IMR-90 (cell line): Measurements from ENCODE around the gene NR1D2. TPM values are rescaled to one million over a fixed set of nuclear protein-coding genes. Genes with fewer than 3 reads are reported as not detected.

ENCODE experiments used
- ATAC-seq: fragments of 200-7000 bp; cut with Tn5 transposase; 2 replicates; pipeline ENCODE4 v1.9.1; 2020; ENCODE audit warnings: low read depth, mild to moderate bottlenecking, moderate library complexity
- BruUV-seq: library from RNA; stranded (reverse); fragments of 400-500 nt; replicated peaks from 2 replicates; lab custom pipeline; 2021; lab: Mats Ljungman, UMichigan
- CTCF ChIA-PET: fragments of 300-600 bp; formaldehyde crosslinking; extraction: SDS; loops from one replicate; lab custom pipeline; 2021; ENCODE audit warnings: antibody characterized with exemption; lab: Yijun Ruan, JAX
- POLR2A ChIA-PET: fragments of 300-600 bp; sonication (Branson Sonifier 250); formaldehyde crosslinking; loops from one replicate; lab custom pipeline; 2022; ENCODE audit warnings: antibody characterized with exemption; ENCODE audit not compliant: unreplicated experiment; lab: Charles Lee
- DNase-seq: peaks from one replicate; pipeline ENCODE4 v3.0.0; 2013
- H2AFZ ChIP-seq: replicated peaks from 2 replicates; pipeline ENCODE3; 2013; ENCODE audit warnings: low read length, mild to moderate bottlenecking; ENCODE audit not compliant: poor library complexity
- H2AK5ac ChIP-seq: 2 replicates; pipeline ENCODE4 v1.6.1; 2013; ENCODE audit warnings: low read depth, low read length, inconsistent platforms
- H2AK9ac ChIP-seq: replicated peaks from 2 replicates; pipeline ENCODE3; 2013; ENCODE audit warnings: mild to moderate bottlenecking, low read depth, low read length, moderate library complexity; ENCODE audit not compliant: poor library complexity
- H2BK120ac ChIP-seq: 2 replicates; pipeline ENCODE4 v1.6.1; 2013; ENCODE audit warnings: low read depth, low read length, inconsistent platforms
- H2BK15ac ChIP-seq: 3 replicates; pipeline ENCODE4 v1.6.1; 2013; ENCODE audit warnings: low read depth, low read length, inconsistent platforms
- H2BK20ac ChIP-seq: 2 replicates; pipeline ENCODE4 v1.6.1; 2013; ENCODE audit warnings: low read depth, mild to moderate bottlenecking, inconsistent platforms, low read length, moderate library complexity
- H2BK5ac ChIP-seq: 2 replicates; pipeline ENCODE4 v1.6.1; 2013; ENCODE audit warnings: mild to moderate bottlenecking, low read depth, low read length, inconsistent platforms; ENCODE audit not compliant: poor library complexity, severe bottlenecking
- H3K14ac ChIP-seq: replicated peaks from 2 replicates; pipeline ENCODE4 v1.6.1; 2013; ENCODE audit warnings: low read depth, low read length, inconsistent platforms
- H3K18ac ChIP-seq: 2 replicates; pipeline ENCODE4 v1.6.1; 2013; ENCODE audit warnings: low read depth, low read length, control low read depth
- H3K23ac ChIP-seq: 2 replicates; pipeline ENCODE4 v1.6.1; 2013; ENCODE audit warnings: low read depth, low read length, inconsistent platforms
- H3K27ac ChIP-seq: 2 replicates; pipeline ENCODE4 v1.5.1; 2013; ENCODE audit warnings: mild to moderate bottlenecking, control low read depth, low read length; ENCODE audit not compliant: insufficient read depth
- H3K27me3 ChIP-seq: 2 replicates; pipeline ENCODE4 v1.6.1; 2013; ENCODE audit warnings: low read length; ENCODE audit not compliant: control insufficient read depth, insufficient read depth
- H3K36me3 ChIP-seq: 2 replicates; pipeline ENCODE4 v1.6.1; 2013; ENCODE audit warnings: low read length, mixed read lengths; ENCODE audit not compliant: control insufficient read depth, insufficient read depth
- H3K4ac ChIP-seq: 2 replicates; pipeline ENCODE4 v1.6.1; 2013; ENCODE audit warnings: low read depth, low read length, inconsistent platforms
- H3K4me1 ChIP-seq: 2 replicates; pipeline ENCODE4 v1.6.1; 2013; ENCODE audit warnings: low read length, mixed read lengths; ENCODE audit not compliant: control insufficient read depth, insufficient read depth
- H3K4me2 ChIP-seq: 2 replicates; pipeline ENCODE4 v1.6.1; 2013; ENCODE audit warnings: low read depth, mild to moderate bottlenecking, control low read depth, low read length, moderate library complexity
- H3K4me3 ChIP-seq: 2 replicates; pipeline ENCODE4 v1.5.1; 2013; ENCODE audit warnings: low read depth, mild to moderate bottlenecking, control low read depth, low read length, moderate library complexity; ENCODE audit not compliant: insufficient read depth
- H3K56ac ChIP-seq: 2 replicates; pipeline ENCODE4 v1.6.1; 2013; ENCODE audit warnings: low read length, inconsistent platforms; ENCODE audit not compliant: insufficient read depth; ENCODE audit errors: extremely low read depth
- H3K79me1 ChIP-seq, 2 experiments: 2 replicates each; pipeline ENCODE4 v1.6.1; 2013; ENCODE audit warnings: low read length in 2 of 2, inconsistent platforms in 1 of 2, low read depth in 1 of 2
- H3K9ac ChIP-seq: 2 replicates; pipeline ENCODE4 v1.6.1; 2013; ENCODE audit warnings: low read depth, low read length, control low read depth
- H3K9me1 ChIP-seq: 2 replicates; pipeline ENCODE4 v1.6.1; 2013; ENCODE audit warnings: low read length, inconsistent platforms; ENCODE audit not compliant: insufficient read depth
- H3K9me3 ChIP-seq: 2 replicates; pipeline ENCODE4 v1.6.1; 2013; ENCODE audit warnings: low read length; ENCODE audit not compliant: control insufficient read depth, insufficient read depth
- H4K20me1 ChIP-seq: 2 replicates; pipeline ENCODE4 v1.6.1; 2013; ENCODE audit warnings: low read length, inconsistent platforms; ENCODE audit not compliant: insufficient read depth
- H4K5ac ChIP-seq: 2 replicates; pipeline ENCODE4 v1.6.1; 2013; ENCODE audit warnings: mild to moderate bottlenecking, low read depth, low read length, control low read depth
- H4K8ac ChIP-seq, 2 experiments: 2 replicates each; pipeline ENCODE4 v1.6.1; 2013; ENCODE audit warnings: low read depth in 2 of 2, low read length in 2 of 2, control low read depth in 1 of 2, inconsistent platforms in 1 of 2
- H4K91ac ChIP-seq: 2 replicates; pipeline ENCODE4 v1.6.1; 2013; ENCODE audit warnings: low read depth, low read length, inconsistent platforms; ENCODE audit not compliant: insufficient read depth
- BHLHE40 ChIP-seq: fragments of 150-350 bp; IDR thresholded peaks from 2 replicates; pipeline ENCODE4 v1.6.1; 2016; ENCODE audit warnings: mild to moderate bottlenecking, low read depth, low read length
- MXI1 ChIP-seq: IDR thresholded peaks from 2 replicates; pipeline ENCODE4 v1.6.1; 2012; ENCODE audit warnings: low read depth, mild to moderate bottlenecking, low read length, moderate library complexity, borderline replicate concordance
- POLR2A ChIP-seq: IDR thresholded peaks from 2 replicates; pipeline ENCODE4 v1.6.1; 2012; ENCODE audit warnings: mild to moderate bottlenecking, low read depth, low read length
- RCOR1 ChIP-seq: IDR thresholded peaks from 2 replicates; pipeline ENCODE4 v1.6.1; 2012; ENCODE audit warnings: mild to moderate bottlenecking, low read length, improper control_type of control experiment; ENCODE audit not compliant: insufficient replicate concordance
- WGBS, 2 experiments: methylation state at CpG; one replicate each; pipeline versions ENCODE4 v1.1.5 to v1.1.7; 2013; ENCODE audit warnings: missing lambda C conversion rate in 2 of 2; ENCODE audit not compliant: insufficient read length in 1 of 2; ENCODE audit errors: extremely low coverage in 2 of 2; 5-methylcytosine and 5-hydroxymethylcytosine counted together
- dilution Hi-C: fragments of 300-500 bp; cut with HindIII; formaldehyde crosslinking; loops from one replicate; pipeline ENCODE4 v1.14.3; 2018; ENCODE audit warnings: low sequenced_read_pairs; ENCODE audit not compliant: unreplicated experiment
- in situ Hi-C: fragments of 300-500 bp; cut with MboI; formaldehyde crosslinking; loops from 3 replicates; pipeline ENCODE4 v1.14.3; 2019; ENCODE audit warnings: low sequenced_read_pairs, inconsistent platforms, mixed read lengths
- intact Hi-C: fragments of 100-400 bp; cut with micrococcal nuclease; formaldehyde crosslinking; loops from 2 replicates; pipeline ENCODE4 v1.10.0; 2022
- polyA plus RNA-seq, 3 experiments: library from polyadenylated mRNA; depleted of rRNA; stranded (reverse); fragments of >200 nt; gene quantifications; 2 replicates each; pipeline ENCODE4 v1.2.3, GENCODE V29; 2012; ENCODE audit warnings: low replicate concordance in 1 of 3
- total RNA-seq: library from RNA; depleted of rRNA; stranded (reverse); fragments of >200 nt; gene quantifications from 2 replicates; pipeline ENCODE4 v1.2.3, GENCODE V29; 2012
- TF ChIP-seq, protein P1 (sequence below): fragments of 150-350 bp; IDR thresholded peaks from 2 replicates; pipeline ENCODE4 v1.6.1; 2017; ENCODE audit warnings: mild to moderate bottlenecking, antibody characterized with exemption, low read length, low read depth
- TF ChIP-seq, protein P2 (sequence below): fragments of 150-350 bp; IDR thresholded peaks from 2 replicates; pipeline ENCODE4 v1.6.1; 2016; ENCODE audit warnings: low read depth, mild to moderate bottlenecking, low read length, moderate library complexity, borderline replicate concordance

Gene NR1D2
- total and polyA plus RNA-seq, 2 of the 4 experiments (the other 2 are of a cell fraction): 8.1 to 41.0 TPM

DNA sequence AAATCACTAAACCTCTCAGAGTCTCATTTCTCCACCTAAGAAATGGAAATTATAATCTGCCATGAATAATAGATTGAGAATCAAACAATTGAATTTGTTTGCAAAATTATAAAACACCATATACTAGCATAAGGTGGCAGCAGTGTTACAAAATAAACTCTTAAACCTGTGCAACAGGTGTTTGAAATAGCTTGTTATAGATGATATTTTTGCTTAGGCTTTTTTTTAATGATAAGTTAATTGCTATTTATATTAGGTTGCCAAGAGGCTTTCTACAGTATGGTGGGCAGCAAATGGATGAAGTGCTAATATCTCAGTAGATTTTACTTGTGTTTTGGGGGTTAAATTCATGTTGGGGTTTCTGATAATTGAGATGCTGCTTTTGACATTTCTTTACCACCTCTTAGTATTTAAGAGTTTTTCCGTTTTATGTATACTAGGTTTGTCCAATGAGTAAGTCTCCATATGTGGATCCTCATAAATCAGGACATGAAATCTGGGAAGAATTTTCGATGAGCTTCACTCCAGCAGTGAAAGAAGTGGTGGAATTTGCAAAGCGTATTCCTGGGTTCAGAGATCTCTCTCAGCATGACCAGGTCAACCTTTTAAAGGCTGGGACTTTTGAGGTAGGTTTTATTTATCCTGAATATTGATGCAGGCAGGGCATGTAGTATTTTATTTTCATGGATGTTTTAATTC is 19.6 kb downstream of the NR1D2 start:
- H4K20me1 ChIP-seq: peaks cover 8% of the 10 kb centered on the region; the same call in 1 of the 2 replicates
- TF ChIP-seq RCOR1 (no peak), POLR2A (no peak), BHLHE40 (no peak), MXI1 (no peak)
- TF ChIP-seq, protein P1, sequence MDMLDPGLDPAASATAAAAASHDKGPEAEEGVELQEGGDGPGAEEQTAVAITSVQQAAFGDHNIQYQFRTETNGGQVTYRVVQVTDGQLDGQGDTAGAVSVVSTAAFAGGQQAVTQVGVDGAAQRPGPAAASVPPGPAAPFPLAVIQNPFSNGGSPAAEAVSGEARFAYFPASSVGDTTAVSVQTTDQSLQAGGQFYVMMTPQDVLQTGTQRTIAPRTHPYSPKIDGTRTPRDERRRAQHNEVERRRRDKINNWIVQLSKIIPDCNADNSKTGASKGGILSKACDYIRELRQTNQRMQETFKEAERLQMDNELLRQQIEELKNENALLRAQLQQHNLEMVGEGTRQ: no peak
- TF ChIP-seq, protein P2, sequence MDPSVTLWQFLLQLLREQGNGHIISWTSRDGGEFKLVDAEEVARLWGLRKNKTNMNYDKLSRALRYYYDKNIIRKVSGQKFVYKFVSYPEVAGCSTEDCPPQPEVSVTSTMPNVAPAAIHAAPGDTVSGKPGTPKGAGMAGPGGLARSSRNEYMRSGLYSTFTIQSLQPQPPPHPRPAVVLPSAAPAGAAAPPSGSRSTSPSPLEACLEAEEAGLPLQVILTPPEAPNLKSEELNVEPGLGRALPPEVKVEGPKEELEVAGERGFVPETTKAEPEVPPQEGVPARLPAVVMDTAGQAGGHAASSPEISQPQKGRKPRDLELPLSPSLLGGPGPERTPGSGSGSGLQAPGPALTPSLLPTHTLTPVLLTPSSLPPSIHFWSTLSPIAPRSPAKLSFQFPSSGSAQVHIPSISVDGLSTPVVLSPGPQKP: no peak

More for the DNA sequence above, 19.6 kb downstream of the NR1D2 start:
- Histone ChIP-seq H3K36me3 (peaks cover 21% of the 10 kb centered on the region), H2BK120ac (no peak overlapping the region), H3K27ac (no peak overlapping the region), H3K27me3 (no peaks in the 10 kb centered on the region), H3K4me1 (peaks cover 8% of the 10 kb centered on the region), H3K9ac (no peak overlapping the region), H2BK5ac (no peak overlapping the region), H2AK5ac (no peak overlapping the region), H4K8ac (no peak overlapping the region), H2AK9ac (no peak overlapping the region), H3K14ac (no peak overlapping the region), H3K18ac (no peak overlapping the region), H3K23ac (no peak overlapping the region), H3K79me1 (peaks cover 23 to 60% of the 10 kb centered on the region in 2 experiments), H3K4me3 (no peak overlapping the region), H2BK15ac (no peak overlapping the region), H3K9me3 (no peaks in the 10 kb centered on the region), H3K4me2 (no peak overlapping the region), H3K56ac (no peak overlapping the region), H4K91ac (no peak overlapping the region), H2BK20ac (no peak overlapping the region), H3K4ac (no peak overlapping the region), H4K5ac (peak overlapping the region; percentile 62; the same call in 1 of the 2 replicates), H2AFZ (no peak overlapping the region), H3K9me1 (peaks cover 14% of the 10 kb centered on the region)
- intact Hi-C loops (no loop called here), dilution Hi-C loops (no loop called here), in situ Hi-C loops (no loop called here)
- DNase-seq (peak; percentile 32), ATAC-seq (no peak)
- POLR2A ChIA-PET: no interaction called here
- CTCF ChIA-PET: no interaction called here
- no CpG with 5 or more reads among the region's 3 CpGs for WGBS, 2 experiments
- no TSS peak for BruUV-seq
